ENCODE results near the gene DCUN1D3.

DNA sequence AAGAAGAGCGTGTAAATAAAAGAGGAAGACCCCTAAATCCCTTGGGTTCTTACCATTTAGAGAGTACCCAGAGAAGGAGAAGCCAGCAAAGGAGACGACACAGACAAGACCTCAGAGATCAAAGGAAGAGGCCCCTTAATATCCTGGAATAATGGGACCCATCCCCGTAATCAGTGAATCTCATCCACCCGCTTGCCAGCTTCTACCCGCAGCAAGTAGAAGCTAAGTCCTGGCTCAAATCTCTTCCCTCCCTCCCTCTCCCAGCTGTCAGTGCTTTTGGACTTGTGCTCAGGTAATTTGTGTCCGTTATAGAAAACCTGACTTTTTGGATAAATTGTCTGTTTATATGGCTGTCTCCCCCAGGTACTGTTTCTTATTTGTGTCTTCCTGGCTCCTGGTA is 2.3 kb upstream of the DCUN1D3 start:
- TF ChIP-seq EZH2phosphoT487 (IDR thresholded peaks at IDR 0.05; ENCODE audit: borderline replicate concordance) (no peak), POLR2AphosphoS5 (IDR thresholded peaks at IDR 0.05; ENCODE audit: low read depth, low read length) (no peak; the same call in 1 of the 2 replicates), EZH2 (IDR thresholded peaks at IDR 0.05) (no peak), SP1 (IDR thresholded peaks at IDR 0.05; ENCODE audit: low read depth) (no peak), POLR2A (IDR thresholded peaks at IDR 0.05; ENCODE audit: borderline replicate concordance, extremely low read depth, insufficient read depth, insufficient read length) (no peak), RAD21 (IDR thresholded peaks at IDR 0.05; ENCODE audit: low read depth) (no peak), ZFX (IDR thresholded peaks at IDR 0.05) (no peak), JUND (IDR thresholded peaks at IDR 0.05) (no peak), CEBPB (IDR thresholded peaks at IDR 0.05; ENCODE audit: low read depth) (no peak)
- TF ChIP-seq, protein P1, sequence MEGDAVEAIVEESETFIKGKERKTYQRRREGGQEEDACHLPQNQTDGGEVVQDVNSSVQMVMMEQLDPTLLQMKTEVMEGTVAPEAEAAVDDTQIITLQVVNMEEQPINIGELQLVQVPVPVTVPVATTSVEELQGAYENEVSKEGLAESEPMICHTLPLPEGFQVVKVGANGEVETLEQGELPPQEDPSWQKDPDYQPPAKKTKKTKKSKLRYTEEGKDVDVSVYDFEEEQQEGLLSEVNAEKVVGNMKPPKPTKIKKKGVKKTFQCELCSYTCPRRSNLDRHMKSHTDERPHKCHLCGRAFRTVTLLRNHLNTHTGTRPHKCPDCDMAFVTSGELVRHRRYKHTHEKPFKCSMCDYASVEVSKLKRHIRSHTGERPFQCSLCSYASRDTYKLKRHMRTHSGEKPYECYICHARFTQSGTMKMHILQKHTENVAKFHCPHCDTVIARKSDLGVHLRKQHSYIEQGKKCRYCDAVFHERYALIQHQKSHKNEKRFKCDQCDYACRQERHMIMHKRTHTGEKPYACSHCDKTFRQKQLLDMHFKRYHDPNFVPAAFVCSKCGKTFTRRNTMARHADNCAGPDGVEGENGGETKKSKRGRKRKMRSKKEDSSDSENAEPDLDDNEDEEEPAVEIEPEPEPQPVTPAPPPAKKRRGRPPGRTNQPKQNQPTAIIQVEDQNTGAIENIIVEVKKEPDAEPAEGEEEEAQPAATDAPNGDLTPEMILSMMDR (IDR thresholded peaks at IDR 0.05 in 2 of 3, conservative IDR thresholded peaks at IDR 0.05 in 1 of 3; ENCODE audit: borderline replicate concordance in 1 of 3, insufficient read depth in 1 of 3, low read depth in 2 of 3, low read length in 2 of 3), result no peak
- TF ChIP-seq, protein P2, sequence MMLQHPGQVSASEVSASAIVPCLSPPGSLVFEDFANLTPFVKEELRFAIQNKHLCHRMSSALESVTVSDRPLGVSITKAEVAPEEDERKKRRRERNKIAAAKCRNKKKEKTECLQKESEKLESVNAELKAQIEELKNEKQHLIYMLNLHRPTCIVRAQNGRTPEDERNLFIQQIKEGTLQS (IDR thresholded peaks at IDR 0.05), result no peak
- TF ChIP-seq, protein P3, sequence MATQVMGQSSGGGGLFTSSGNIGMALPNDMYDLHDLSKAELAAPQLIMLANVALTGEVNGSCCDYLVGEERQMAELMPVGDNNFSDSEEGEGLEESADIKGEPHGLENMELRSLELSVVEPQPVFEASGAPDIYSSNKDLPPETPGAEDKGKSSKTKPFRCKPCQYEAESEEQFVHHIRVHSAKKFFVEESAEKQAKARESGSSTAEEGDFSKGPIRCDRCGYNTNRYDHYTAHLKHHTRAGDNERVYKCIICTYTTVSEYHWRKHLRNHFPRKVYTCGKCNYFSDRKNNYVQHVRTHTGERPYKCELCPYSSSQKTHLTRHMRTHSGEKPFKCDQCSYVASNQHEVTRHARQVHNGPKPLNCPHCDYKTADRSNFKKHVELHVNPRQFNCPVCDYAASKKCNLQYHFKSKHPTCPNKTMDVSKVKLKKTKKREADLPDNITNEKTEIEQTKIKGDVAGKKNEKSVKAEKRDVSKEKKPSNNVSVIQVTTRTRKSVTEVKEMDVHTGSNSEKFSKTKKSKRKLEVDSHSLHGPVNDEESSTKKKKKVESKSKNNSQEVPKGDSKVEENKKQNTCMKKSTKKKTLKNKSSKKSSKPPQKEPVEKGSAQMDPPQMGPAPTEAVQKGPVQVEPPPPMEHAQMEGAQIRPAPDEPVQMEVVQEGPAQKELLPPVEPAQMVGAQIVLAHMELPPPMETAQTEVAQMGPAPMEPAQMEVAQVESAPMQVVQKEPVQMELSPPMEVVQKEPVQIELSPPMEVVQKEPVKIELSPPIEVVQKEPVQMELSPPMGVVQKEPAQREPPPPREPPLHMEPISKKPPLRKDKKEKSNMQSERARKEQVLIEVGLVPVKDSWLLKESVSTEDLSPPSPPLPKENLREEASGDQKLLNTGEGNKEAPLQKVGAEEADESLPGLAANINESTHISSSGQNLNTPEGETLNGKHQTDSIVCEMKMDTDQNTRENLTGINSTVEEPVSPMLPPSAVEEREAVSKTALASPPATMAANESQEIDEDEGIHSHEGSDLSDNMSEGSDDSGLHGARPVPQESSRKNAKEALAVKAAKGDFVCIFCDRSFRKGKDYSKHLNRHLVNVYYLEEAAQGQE (IDR thresholded peaks at IDR 0.05; ENCODE audit: low read depth), result no peak
